HG03108 (cell line): ENCODE data around the gene RTP1.
"Not testable (repeated sequence)": the region's sequence is repeated elsewhere in the genome, so short reads cannot be mapped to it uniquely, and the experiment has no call there.

Source experiments
- ATAC-seq: cut with Tn5 transposase; IDR thresholded peaks from one replicate; pipeline ENCODE4 v1.9.1; 2021; ENCODE audit warnings: moderate library complexity; ENCODE audit not compliant: unreplicated experiment

Gene RTP1

GRCh38 chr3:187197335-187197649 is at the start of gene RTP1:
RTP1 (plus strand) TSS chr3:187197486; CDS start chr3:187197516, 30 bp downstream.
- no peak for ATAC-seq

- ATAC-seq, result no peak
Observed at GRCh38 chr3:187150186-187150585, 47.1 kb upstream of the RTP1 start.

DNA sequence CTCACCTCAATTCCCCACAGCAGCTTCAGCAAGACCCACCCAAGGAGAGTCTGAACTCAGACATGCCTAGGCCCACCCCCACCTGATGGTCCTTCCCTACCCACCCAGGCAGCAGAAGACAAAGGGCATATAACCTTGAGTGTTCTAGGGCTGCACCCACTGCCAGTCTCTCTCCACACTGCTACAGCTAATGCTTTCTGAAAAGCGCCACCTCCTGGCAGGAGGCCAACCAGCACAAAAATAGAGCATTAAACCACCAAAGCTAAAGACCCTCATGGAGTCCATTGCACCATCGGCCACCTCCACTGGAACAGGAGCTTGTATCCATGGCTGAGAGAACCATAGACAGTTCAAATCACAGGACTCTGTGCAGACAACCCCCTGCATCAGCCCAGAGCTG is 46.7 kb upstream of the RTP1 start:
- ATAC-seq, result no peak

- no peak for ATAC-seq
Observed at GRCh38 chr3:187161556-187161955, 35.7 kb upstream of the RTP1 start.

DNA sequence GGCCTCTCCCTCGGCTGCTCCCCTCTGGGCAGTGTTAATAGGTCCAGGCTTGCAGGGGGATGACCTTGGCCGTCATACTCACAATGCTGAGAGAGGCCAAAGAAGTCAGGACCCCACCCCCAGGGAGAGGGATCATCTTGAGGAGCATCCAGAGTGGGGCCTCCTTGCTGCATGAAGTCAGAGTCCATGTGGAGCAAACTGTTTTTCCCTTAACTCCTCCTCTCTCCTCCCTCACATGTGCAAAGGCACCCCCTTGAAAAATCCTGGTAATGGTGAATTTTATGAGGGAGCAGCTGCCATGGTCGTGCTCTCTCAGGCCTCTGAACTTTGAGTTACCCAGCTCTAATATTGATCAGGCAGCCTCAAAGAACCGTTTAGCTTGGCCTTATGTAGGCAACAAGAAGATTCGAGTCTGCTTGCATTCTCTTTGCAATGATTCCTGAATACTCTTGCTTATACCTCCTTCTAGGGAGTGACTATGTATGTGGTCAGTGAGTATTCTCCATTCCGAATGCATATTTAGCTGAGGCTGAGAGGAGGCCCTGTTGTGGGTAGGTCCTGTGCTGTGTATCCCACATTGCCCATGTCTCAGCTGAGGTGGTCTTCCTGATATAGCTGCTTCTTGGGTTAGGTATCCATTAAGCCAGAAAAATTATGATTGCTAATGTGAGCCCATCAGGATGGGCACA is 34.9 kb upstream of the RTP1 start:
- no peak for ATAC-seq

GRCh38 chr3:187165144-187165543 is 32.1 kb upstream of the RTP1 start:
- no peak for ATAC-seq

GRCh38 chr3:187166750-187167149 is 30.5 kb upstream of the RTP1 start:
- no peak for ATAC-seq

DNA sequence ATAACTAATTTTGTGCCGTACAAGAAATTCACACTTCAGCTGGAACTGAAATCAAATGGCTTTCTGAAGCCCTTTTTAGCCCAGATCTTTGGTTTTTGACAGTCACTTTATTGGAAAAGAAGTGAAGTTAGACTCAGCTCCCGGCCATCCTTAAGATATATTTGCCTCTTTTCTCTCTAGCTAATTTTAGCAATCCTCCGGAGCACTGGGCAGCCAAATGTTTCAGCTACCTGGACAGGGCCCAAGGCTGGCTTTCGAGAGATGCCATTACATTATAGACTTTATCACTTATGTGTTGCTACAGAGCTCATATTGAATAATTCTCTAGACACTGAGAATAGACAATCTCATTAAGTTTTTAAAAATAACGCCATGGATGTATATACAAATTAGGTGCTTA is 29.5 kb upstream of the RTP1 start:
- no peak for ATAC-seq

GRCh38 chr3:187169231-187169960 is 27.9 kb upstream of the RTP1 start:
- no peak for ATAC-seq

DNA sequence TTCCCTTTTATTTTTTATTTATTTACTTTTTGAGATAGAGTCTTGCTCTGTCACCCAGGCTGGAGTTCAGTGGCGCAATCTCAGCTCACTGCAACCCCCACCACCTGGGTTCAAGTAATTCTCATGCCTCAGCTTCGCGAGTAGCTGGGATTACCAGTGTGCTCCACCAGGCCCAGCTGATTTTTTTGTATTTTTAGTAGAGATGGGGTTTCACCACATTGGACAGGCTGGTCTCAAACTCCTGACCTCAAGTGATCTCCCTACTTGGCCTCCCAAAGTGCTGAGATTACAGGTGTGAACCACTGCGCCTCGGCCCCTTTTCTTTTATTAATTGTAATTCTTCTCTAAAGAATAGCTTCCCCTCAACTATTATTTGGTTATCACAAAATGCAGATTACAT is 26.4 kb upstream of the RTP1 start:
- ATAC-seq, result not testable (repeated sequence)

DNA sequence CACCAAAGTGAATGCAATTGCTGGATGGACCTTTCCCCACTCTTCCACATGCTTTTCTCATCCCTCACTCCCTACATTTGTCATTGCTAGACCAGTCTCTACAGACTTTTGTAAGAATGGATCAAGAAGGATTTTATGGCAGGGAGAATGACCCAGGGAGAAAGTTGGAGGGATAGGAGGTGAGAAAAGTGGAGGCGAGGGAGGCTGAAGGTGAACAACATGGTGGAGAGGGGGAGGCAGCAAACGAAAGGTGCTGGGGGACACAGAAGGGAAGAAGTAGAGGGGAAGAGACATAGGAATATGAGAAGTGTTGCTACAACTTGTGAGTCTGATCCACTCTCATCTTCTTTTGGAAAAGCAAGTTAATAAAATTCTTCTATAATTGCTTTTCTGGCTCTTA is 24.4 kb upstream of the RTP1 start:
- no peak for ATAC-seq

- no peak for ATAC-seq
Observed at GRCh38 chr3:187181454-187182170, 15.7 kb upstream of the RTP1 start.

- ATAC-seq, result no peak
Observed at GRCh38 chr3:187183210-187183862, 13.9 kb upstream of the RTP1 start.

GRCh38 chr3:187183903-187184302 is 13.4 kb upstream of the RTP1 start:
- no peak for ATAC-seq

DNA sequence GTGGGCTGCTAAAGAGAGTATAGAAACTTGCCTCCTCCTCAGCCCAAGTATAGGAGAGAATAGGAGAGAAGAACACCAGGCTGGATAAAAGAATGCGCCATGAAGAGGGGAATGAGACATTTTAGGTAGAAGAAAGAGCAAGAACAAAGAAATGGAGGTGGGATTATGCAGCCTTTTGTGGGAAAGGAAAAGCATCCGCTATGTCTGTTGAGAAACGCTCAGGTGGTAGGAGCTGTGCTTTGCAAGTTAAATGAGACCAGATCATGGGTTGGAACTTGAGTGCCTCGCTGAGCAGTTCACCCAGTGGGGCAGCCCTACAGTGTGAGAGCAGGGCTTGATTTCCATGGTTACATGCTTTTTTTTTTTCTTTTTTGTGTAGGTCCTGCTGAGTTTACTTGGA is 11.5 kb upstream of the RTP1 start:
- ATAC-seq, result no peak

- ATAC-seq, result no peak
Observed at GRCh38 chr3:187186375-187186774, 10.9 kb upstream of the RTP1 start.

GRCh38 chr3:187186801-187187421 is 10.4 kb upstream of the RTP1 start:
- ATAC-seq, result no peak

- ATAC-seq, result no peak
Observed at GRCh38 chr3:187188931-187189330, 8.4 kb upstream of the RTP1 start.

- no peak for ATAC-seq
Observed at GRCh38 chr3:187191271-187191670, 6.0 kb upstream of the RTP1 start.

DNA sequence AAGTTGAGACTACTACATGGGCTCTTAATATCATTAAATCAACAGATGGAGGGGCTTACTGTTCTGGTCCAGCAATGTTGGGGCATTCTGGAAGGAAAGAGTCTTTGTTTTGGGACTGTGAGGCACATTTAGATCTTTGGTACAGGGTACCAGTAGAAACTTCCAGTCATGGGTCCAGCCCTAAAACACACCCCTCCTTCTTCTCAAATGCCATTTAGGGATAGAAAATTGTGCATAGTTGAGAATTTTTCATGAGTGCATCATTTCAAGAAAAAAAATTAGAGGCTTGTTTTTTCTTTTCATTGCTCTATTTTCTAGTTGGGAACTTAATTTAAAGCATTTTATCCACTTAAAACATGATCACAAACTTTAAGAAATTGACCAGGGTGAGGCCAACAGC is 4.1 kb upstream of the RTP1 start:
- ATAC-seq, result no peak
